HL-60 (cell line): Measurements from ENCODE around the gene TVP23C.

Source experiments
- POLR2AphosphoS5 ChIP-seq: IDR thresholded peaks from 2 replicates; pipeline ENCODE4 v1.6.1; 2012; ENCODE audit warnings: low read depth
- SPI1 ChIP-seq: IDR thresholded peaks from 2 replicates; pipeline ENCODE4 v1.6.1; 2012; ENCODE audit warnings: low read depth, mild to moderate bottlenecking, borderline replicate concordance
- TF ChIP-seq, protein P1 (sequence below): IDR thresholded peaks from 2 replicates; pipeline ENCODE4 v1.6.1; 2012; ENCODE audit warnings: low read depth; ENCODE audit not compliant: insufficient replicate concordance
- TF ChIP-seq, protein P2 (sequence below): IDR thresholded peaks from one replicate; pipeline ENCODE4 v1.5.1; 2011; ENCODE audit warnings: low read length, control low read depth, inconsistent platforms; ENCODE audit not compliant: insufficient read depth

DNA sequence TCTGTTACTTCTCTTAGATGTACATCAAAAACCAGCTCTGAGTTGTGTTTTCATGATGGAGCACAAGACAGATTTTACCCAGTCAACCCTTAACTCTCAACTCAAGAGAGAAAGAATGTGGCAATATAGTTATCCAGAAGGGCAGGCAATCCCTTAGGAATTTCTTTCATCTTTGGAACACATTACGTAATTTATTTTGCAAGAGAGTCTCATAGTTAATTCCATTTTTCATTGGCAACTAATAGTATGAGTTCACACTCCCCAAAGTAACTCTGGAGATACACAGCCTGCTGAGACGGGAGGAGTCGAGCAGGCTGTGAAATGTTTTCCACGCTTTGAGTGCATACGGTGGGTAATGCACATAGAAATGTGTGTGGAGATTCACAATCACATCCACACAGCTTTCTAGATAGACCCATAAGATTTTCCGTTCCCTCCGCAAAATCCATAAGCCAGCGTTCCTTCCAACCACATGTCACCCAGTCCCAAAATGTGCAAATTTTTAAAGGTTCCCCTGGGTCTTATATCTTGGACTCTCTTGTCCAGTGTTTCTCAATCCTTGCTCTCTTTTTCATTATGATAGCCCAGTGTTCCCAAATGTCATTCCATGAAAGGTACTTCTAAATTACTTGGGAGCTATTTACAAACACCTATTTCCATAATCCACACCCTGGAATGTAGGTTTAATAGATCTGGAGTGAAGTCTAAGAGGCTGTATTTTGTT, 87.5 kb downstream of the TVP23C start:
- TF ChIP-seq, protein P1, sequence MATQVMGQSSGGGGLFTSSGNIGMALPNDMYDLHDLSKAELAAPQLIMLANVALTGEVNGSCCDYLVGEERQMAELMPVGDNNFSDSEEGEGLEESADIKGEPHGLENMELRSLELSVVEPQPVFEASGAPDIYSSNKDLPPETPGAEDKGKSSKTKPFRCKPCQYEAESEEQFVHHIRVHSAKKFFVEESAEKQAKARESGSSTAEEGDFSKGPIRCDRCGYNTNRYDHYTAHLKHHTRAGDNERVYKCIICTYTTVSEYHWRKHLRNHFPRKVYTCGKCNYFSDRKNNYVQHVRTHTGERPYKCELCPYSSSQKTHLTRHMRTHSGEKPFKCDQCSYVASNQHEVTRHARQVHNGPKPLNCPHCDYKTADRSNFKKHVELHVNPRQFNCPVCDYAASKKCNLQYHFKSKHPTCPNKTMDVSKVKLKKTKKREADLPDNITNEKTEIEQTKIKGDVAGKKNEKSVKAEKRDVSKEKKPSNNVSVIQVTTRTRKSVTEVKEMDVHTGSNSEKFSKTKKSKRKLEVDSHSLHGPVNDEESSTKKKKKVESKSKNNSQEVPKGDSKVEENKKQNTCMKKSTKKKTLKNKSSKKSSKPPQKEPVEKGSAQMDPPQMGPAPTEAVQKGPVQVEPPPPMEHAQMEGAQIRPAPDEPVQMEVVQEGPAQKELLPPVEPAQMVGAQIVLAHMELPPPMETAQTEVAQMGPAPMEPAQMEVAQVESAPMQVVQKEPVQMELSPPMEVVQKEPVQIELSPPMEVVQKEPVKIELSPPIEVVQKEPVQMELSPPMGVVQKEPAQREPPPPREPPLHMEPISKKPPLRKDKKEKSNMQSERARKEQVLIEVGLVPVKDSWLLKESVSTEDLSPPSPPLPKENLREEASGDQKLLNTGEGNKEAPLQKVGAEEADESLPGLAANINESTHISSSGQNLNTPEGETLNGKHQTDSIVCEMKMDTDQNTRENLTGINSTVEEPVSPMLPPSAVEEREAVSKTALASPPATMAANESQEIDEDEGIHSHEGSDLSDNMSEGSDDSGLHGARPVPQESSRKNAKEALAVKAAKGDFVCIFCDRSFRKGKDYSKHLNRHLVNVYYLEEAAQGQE, result no peak
- TF ChIP-seq, protein P2, sequence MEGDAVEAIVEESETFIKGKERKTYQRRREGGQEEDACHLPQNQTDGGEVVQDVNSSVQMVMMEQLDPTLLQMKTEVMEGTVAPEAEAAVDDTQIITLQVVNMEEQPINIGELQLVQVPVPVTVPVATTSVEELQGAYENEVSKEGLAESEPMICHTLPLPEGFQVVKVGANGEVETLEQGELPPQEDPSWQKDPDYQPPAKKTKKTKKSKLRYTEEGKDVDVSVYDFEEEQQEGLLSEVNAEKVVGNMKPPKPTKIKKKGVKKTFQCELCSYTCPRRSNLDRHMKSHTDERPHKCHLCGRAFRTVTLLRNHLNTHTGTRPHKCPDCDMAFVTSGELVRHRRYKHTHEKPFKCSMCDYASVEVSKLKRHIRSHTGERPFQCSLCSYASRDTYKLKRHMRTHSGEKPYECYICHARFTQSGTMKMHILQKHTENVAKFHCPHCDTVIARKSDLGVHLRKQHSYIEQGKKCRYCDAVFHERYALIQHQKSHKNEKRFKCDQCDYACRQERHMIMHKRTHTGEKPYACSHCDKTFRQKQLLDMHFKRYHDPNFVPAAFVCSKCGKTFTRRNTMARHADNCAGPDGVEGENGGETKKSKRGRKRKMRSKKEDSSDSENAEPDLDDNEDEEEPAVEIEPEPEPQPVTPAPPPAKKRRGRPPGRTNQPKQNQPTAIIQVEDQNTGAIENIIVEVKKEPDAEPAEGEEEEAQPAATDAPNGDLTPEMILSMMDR, result no peak
- TF ChIP-seq POLR2AphosphoS5 (no peak), SPI1 (no peak)
